ENCODE data around the gene BOD1.

BOD1 gene

GRCh38 chr5:173640156-173640804 lies 23.8 kb upstream of the BOD1 start:
- no peak for DNase-seq

- DNase-seq = no peak
These were observed 21.9 kb upstream of the BOD1 start for GRCh38 chr5:173638126-173639040.

- DNase-seq = no peak
These were observed 20.9 kb upstream of the BOD1 start for GRCh38 chr5:173637340-173637739.

GRCh38 chr5:173634465-173634983 lies 18.1 kb upstream of the BOD1 start:
- DNase-seq = no peak

- no peak for DNase-seq
These were observed 16.9 kb upstream of the BOD1 start for GRCh38 chr5:173633304-173633703.

- DNase-seq = no peak
These were observed 15.0 kb upstream of the BOD1 start for GRCh38 chr5:173631478-173631877.

- no peak for DNase-seq
These were observed 14.4 kb upstream of the BOD1 start for GRCh38 chr5:173630724-173631365.

GRCh38 chr5:173629628-173630027 lies 13.2 kb upstream of the BOD1 start:
- DNase-seq = no peak

- no peak for DNase-seq
These were observed 12.1 kb upstream of the BOD1 start for GRCh38 chr5:173628501-173628900.

GRCh38 chr5:173627860-173628392 lies 11.5 kb upstream of the BOD1 start:
- DNase-seq = no peak

GRCh38 chr5:173627271-173627670 lies 10.8 kb upstream of the BOD1 start:
- no peak for DNase-seq

- no peak for DNase-seq
These were observed 10.0 kb upstream of the BOD1 start for GRCh38 chr5:173626505-173626820.

- DNase-seq = peak; percentile 4
These were observed 9.4 kb upstream of the BOD1 start for GRCh38 chr5:173625673-173626504.

GRCh38 chr5:173625261-173625660 lies 8.8 kb upstream of the BOD1 start:
- no peak for DNase-seq

GRCh38 chr5:173624282-173624681 lies 7.8 kb upstream of the BOD1 start:
- no peak for DNase-seq

- DNase-seq = no peak
These were observed 7.3 kb upstream of the BOD1 start for GRCh38 chr5:173623789-173624188.

- DNase-seq = no peak
These were observed 6.9 kb upstream of the BOD1 start for GRCh38 chr5:173623296-173623771.

- no peak for DNase-seq
These were observed 6.0 kb upstream of the BOD1 start for GRCh38 chr5:173622183-173623047.

GRCh38 chr5:173620784-173621183 lies 4.3 kb upstream of the BOD1 start:
- no peak for DNase-seq

- peak; percentile 37 for DNase-seq
These were observed 2.6 kb upstream of the BOD1 start for GRCh38 chr5:173618927-173619519.

Measured in DMS79 treated with DMSO at 0.1 percent for 48 hours (cell line).